B cell (primary cell): ENCODE results near the gene DCAF8L1. TPM values are rescaled to one million over a fixed set of nuclear protein-coding genes. Genes with fewer than 3 reads are reported as not detected.

Experiments used
- ATAC-seq: fragments of 200-7000 bp; cut with Tn5 transposase; one replicate; pipeline ENCODE4 v1.10.0; 2021; ENCODE audit warnings: low read depth, mild to moderate bottlenecking, moderate number of reproducible peaks, moderate library complexity
- CTCF ChIA-PET: fragments of 350-600 bp; sonication (Branson Sonifier 250); formaldehyde crosslinking; loops from one replicate; lab custom pipeline; 2021; ENCODE audit warnings: antibody characterized with exemption, inconsistent platforms; lab: Charles Lee
- POLR2A ChIA-PET: fragments of 350-600 bp; sonication (Branson Sonifier 250); formaldehyde crosslinking; loops from one replicate; lab custom pipeline; 2021; ENCODE audit warnings: antibody characterized with exemption; lab: Charles Lee
- DNase-seq: peaks from one replicate; pipeline ENCODE4 v3.0.0; 2013
- H2AFZ ChIP-seq: 2 replicates; pipeline ENCODE4 v1.6.1; 2012; ENCODE audit warnings: mild to moderate bottlenecking, low read depth, low read length; ENCODE audit not compliant: insufficient read depth, poor library complexity, severe bottlenecking
- H3K27ac ChIP-seq, 2 donors: 1 replicate in 1 of 2; 2 replicates in 1 of 2; pipeline ENCODE4 v1.5.1; 2012 to 2013; ENCODE audit warnings: low read length in 2 of 2, mild to moderate bottlenecking in 2 of 2, moderate library complexity in 1 of 2
- H3K27me3 ChIP-seq, 4 experiments: fragments of 200-600 bp in 1 of 4; sonication (generic) in 1 of 4; replicated peaks in 1 of 4; 1 replicate in 2 of 4; 2 replicates in 2 of 4; pipeline versions ENCODE4 v1.6.1 to v1.7.0; 2013 to 2016; ENCODE audit warnings: low read length in 3 of 4, mild to moderate bottlenecking in 2 of 4, mixed read lengths in 1 of 4, moderate library complexity in 1 of 4; ENCODE audit not compliant: insufficient read depth in 4 of 4, control insufficient read depth in 3 of 4; ENCODE audit errors: control extremely low read depth in 1 of 4
- H3K36me3 ChIP-seq, 2 experiments: replicated peaks in 1 of 2; 1 replicate in 1 of 2; 2 replicates in 1 of 2; pipeline versions ENCODE4 v1.6.1 to v1.7.1; 2013; ENCODE audit warnings: low read length in 1 of 2; ENCODE audit not compliant: insufficient read depth in 2 of 2, control insufficient read depth in 1 of 2; ENCODE audit errors: control extremely low read depth in 1 of 2, extremely low read depth in 1 of 2
- H3K4me1 ChIP-seq, 2 donors: fragments of 200-600 bp in 1 of 2; sonication (generic) in 1 of 2; 1 replicate in 1 of 2; 2 replicates in 1 of 2; pipeline versions ENCODE4 v1.5.1 to v1.6.1; 2013 to 2017; ENCODE audit warnings: low read length in 2 of 2; ENCODE audit not compliant: control insufficient read depth in 2 of 2, insufficient read depth in 2 of 2
- H3K4me2 ChIP-seq: replicated peaks from 2 replicates; pipeline ENCODE3; 2012; ENCODE audit warnings: mild to moderate bottlenecking, low read depth, low read length; ENCODE audit not compliant: poor library complexity, severe bottlenecking
- H3K4me3 ChIP-seq, 5 experiments: fragments of 200-600 bp in 1 of 5; sonication (generic) in 1 of 5; 1 replicate in 3 of 5; 2 replicates in 2 of 5; pipeline versions ENCODE4 v1.5.1 to v1.7.0; 2011 to 2016; ENCODE audit warnings: low read length in 4 of 5, mild to moderate bottlenecking in 4 of 5, low read depth in 2 of 5, control low read depth in 1 of 5, moderate library complexity in 1 of 5; ENCODE audit not compliant: insufficient read depth in 1 of 5; ENCODE audit errors: control extremely low read depth in 1 of 5, extremely low read depth in 1 of 5
- H3K79me2 ChIP-seq: fragments of 200-600 bp; sonication (generic); one replicate; pipeline ENCODE4 v1.6.0; 2016; ENCODE audit warnings: low read length; ENCODE audit not compliant: control insufficient read depth, insufficient read depth
- H3K9ac ChIP-seq: fragments of 200-600 bp; sonication (generic); 2 replicates; pipeline ENCODE4 v1.6.1; 2017; ENCODE audit warnings: mild to moderate bottlenecking, low read length, moderate library complexity
- H3K9me3 ChIP-seq, 3 donors: one replicate each; pipeline versions ENCODE4 v1.6.1 to v1.7.1; 2013; ENCODE audit warnings: low read length in 2 of 3; ENCODE audit not compliant: control insufficient read depth in 2 of 3, insufficient read depth in 1 of 3; ENCODE audit errors: control extremely low read depth in 1 of 3
- H4K20me1 ChIP-seq: 2 replicates; pipeline ENCODE4 v1.6.0; 2012; ENCODE audit warnings: mild to moderate bottlenecking, low read length; ENCODE audit not compliant: insufficient read depth, control insufficient read depth, poor library complexity, severe bottlenecking
- H3K27ac Mint-ChIP-seq: one replicate; pipeline ENCODE4 v1.8.0; 2021; ENCODE audit warnings: mixed read lengths
- H3K27me3 Mint-ChIP-seq: one replicate; pipeline ENCODE4 v1.8.0; 2021; ENCODE audit warnings: mixed read lengths
- H3K4me1 Mint-ChIP-seq: one replicate; pipeline ENCODE4 v1.8.0; 2021; ENCODE audit warnings: mixed read lengths
- H3K4me3 Mint-ChIP-seq: one replicate; pipeline ENCODE4 v1.8.0; 2021; ENCODE audit warnings: mixed read lengths
- H3K9me3 Mint-ChIP-seq: one replicate; pipeline ENCODE4 v1.8.0; 2022; ENCODE audit warnings: mixed read lengths; ENCODE audit not compliant: insufficient read depth
- CTCF ChIP-seq: fragments of 200-600 bp; IDR thresholded peaks from one replicate; pipeline ENCODE4 v1.8.0; 2022; ENCODE audit warnings: antibody characterized with exemption, mild to moderate bottlenecking
- EZH2 ChIP-seq: IDR thresholded peaks from 2 replicates; pipeline ENCODE4 v1.6.1; 2012; ENCODE audit warnings: borderline replicate concordance, low read depth, mild to moderate bottlenecking, moderate library complexity, low read length; ENCODE audit not compliant: insufficient read depth, poor library complexity, severe bottlenecking
- WGBS: methylation state at CpG from one replicate; pipeline ENCODE4 v1.1.5; 2013; ENCODE audit warnings: missing lambda C conversion rate; ENCODE audit not compliant: insufficient coverage; 5-methylcytosine and 5-hydroxymethylcytosine counted together
- intact Hi-C: fragments of 100-400 bp; cut with micrococcal nuclease; formaldehyde crosslinking; loops from one replicate; pipeline ENCODE4 v1.10.0; 2022
- polyA minus RNA-seq: library from RNA; depleted of rRNA, polyadenylated mRNA; stranded (reverse); fragments of >200 nt; gene quantifications from 2 replicates; pipeline ENCODE4 v1.2.3, GENCODE V29; 2012
- polyA plus RNA-seq: library from polyadenylated mRNA; depleted of rRNA; stranded (reverse); fragments of >200 nt; gene quantifications from 2 replicates; pipeline ENCODE4 v1.2.3, GENCODE V29; 2012
- total RNA-seq, 2 donors: library from RNA; stranded (reverse); fragments of 120-200 nt in 1 of 2; gene quantifications; 1 replicate in 1 of 2; 2 replicates in 1 of 2; pipeline versions ENCODE4 v1.2.3 to v1.2.4, GENCODE V29; 2013 to 2022

The DCAF8L1 gene
- total RNA-seq: not detected in 2 replicates
- not detected for total RNA-seq (2013)
- polyA plus RNA-seq: not detected in 2 replicates
- polyA minus RNA-seq: not detected in 2 replicates

GRCh38 chrX:27981349-27981748 lies at the start of gene DCAF8L1:
Gene DCAF8L1, minus strand, starts transcription at chrX:27981449. Its CDS starts 115 bp downstream, at chrX:27981334.
- 96% methylated on average over 10 of the region's 14 CpGs for WGBS
- no peak within 1 kb of the TSS for H2AFZ ChIP-seq
- no peak within 1 kb of the TSS for H3K27ac ChIP-seq
- H3K4me3 ChIP-seq: no peak within 1 kb of the TSS
- ChIA-PET POLR2A (no interaction called here), CTCF (no interaction called here)
- no peak within 1 kb of the TSS for H3K4me3 Mint-ChIP-seq
- DNase-seq (no peak), ATAC-seq (no peak)
- H3K4me1 ChIP-seq: no peaks in the 10 kb centered on the region
- no peaks in the 10 kb centered on the region for H4K20me1 ChIP-seq
- H3K9me3 Mint-ChIP-seq: no peaks in the 10 kb centered on the region
- no peak within 1 kb of the TSS for H3K9ac ChIP-seq
- no peaks in the 10 kb centered on the region for H3K79me2 ChIP-seq
- H3K36me3 ChIP-seq: no peaks in the 10 kb centered on the region
- peaks cover 0 to 10% (median 0%) of the 10 kb centered on the region in 3 donors for H3K9me3 ChIP-seq
- H3K4me2 ChIP-seq: no peak within 1 kb of the TSS
- TF ChIP-seq CTCF: no peak
- TF ChIP-seq EZH2: no peak
- no peak within 1 kb of the TSS for H3K27ac Mint-ChIP-seq
- no peaks in the 10 kb centered on the region for H3K27me3 ChIP-seq
- intact Hi-C loops: no loop called here
- no peaks in the 10 kb centered on the region for H3K27me3 Mint-ChIP-seq
- no peaks in the 10 kb centered on the region for H3K4me1 Mint-ChIP-seq

DNA sequence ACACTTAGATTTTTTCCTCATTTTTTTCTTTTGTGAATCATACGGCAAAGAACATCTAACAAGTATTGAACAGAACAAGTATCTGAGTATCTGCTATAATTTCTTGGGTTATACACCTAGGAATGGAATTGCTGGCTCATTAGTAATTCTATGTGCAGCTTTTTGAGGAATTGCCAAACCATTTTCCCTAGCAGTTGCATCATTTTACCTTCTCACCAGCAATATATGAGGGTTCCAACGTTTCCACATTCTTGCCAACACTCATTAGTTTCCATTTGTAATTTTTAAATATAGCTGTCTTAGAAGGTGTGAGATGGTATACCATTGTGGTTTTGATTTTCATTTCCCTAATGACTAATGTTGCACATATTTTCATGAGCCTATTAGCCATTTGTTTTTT lies 41.1 kb upstream of the DCAF8L1 start:
- intact Hi-C loops: no loop called here

More for the DNA sequence above, 41.1 kb upstream of the DCAF8L1 start:
- H3K4me2 ChIP-seq: no peak overlapping the region
- H3K9me3 ChIP-seq: no peaks in the 10 kb centered on the region
- no peak for ATAC-seq
- POLR2A ChIA-PET: no interaction called here
- Mint-ChIP-seq H3K9me3 (peaks cover 2% of the 10 kb centered on the region), H3K27ac (no peak overlapping the region), H3K4me1 (no peaks in the 10 kb centered on the region), H3K27me3 (no peaks in the 10 kb centered on the region), H3K4me3 (no peak overlapping the region)
- WGBS: no CpG with 5 or more reads among the region's 2 CpGs
- no peak overlapping the region for H2AFZ ChIP-seq
- no peak overlapping the region for H3K4me3 ChIP-seq
- H3K4me1 ChIP-seq: no peaks in the 10 kb centered on the region
- no peak overlapping the region for H3K27ac ChIP-seq
- no peaks in the 10 kb centered on the region for H4K20me1 ChIP-seq
- no peaks in the 10 kb centered on the region for H3K36me3 ChIP-seq
- TF ChIP-seq EZH2 (no peak), CTCF (no peak)
- no peaks in the 10 kb centered on the region for H3K79me2 ChIP-seq
- no peak for DNase-seq
- CTCF ChIA-PET: no interaction called here
- H3K27me3 ChIP-seq: no peaks in the 10 kb centered on the region
- H3K9ac ChIP-seq: no peak overlapping the region
